ENCODE measurements around the gene GNG3. TPM values are rescaled to one million over a fixed set of nuclear protein-coding genes. Genes with fewer than 3 reads are reported as not detected.

GNG3 gene
- total and polyA plus RNA-seq, 2 of the 4 experiments (the other 2 are of a cell fraction): not detected

DNA sequence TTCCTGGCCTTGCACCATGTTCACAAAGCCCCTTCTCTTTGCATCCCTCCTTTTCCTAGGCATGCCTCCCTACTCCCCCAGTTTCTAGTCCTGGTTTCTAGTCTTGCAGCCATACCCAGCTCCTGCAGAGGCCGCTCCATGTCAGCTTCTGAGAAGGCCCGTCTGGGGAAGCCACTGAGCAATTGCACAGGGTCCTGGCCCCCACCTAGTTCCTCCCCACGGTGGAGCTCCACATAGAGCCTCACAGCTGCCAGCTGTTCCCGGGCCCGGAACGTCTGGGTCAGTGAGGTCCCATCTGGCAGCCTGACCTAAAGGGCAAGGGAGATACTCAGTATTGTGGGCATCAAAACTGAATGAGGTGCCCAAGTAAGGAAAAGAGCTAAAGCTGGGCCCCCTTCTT, 30.8 kb upstream of the GNG3 start:
- peaks cover 10% of the 10 kb centered on the region for H3K4me1 ChIP-seq (ENCODE audit: control insufficient read depth, insufficient read depth, low read length)
- no peak overlapping the region for H4K8ac ChIP-seq (ENCODE audit: low read depth in 2 of 2, low read length in 2 of 2)
- H4K5ac ChIP-seq (ENCODE audit: low read depth, low read length): no peak overlapping the region
- H2BK5ac ChIP-seq (ENCODE audit: low read depth, low read length, poor library complexity, severe bottlenecking): no peak overlapping the region
- H3K9me1 ChIP-seq (ENCODE audit: insufficient read depth, low read length): peaks cover 4% of the 10 kb centered on the region; the same call in 1 of the 2 replicates
- WGBS, 2 experiments (ENCODE audit: extremely low coverage in 2 of 2, insufficient read length in 1 of 2): no CpG with 5 or more reads among the region's 6 CpGs
- no peak overlapping the region for H2AFZ ChIP-seq (replicated peaks; ENCODE audit: low read length, poor library complexity)
- no peak overlapping the region for H2AK9ac ChIP-seq (replicated peaks; ENCODE audit: low read depth, low read length, poor library complexity)
- H4K20me1 ChIP-seq (ENCODE audit: insufficient read depth, low read length): no peaks in the 10 kb centered on the region
- H3K23ac ChIP-seq (ENCODE audit: low read depth, low read length): no peak overlapping the region
- BruUV-seq (replicated peaks): no TSS peak
- ChIA-PET POLR2A (ENCODE audit: unreplicated experiment) (no interaction called here), CTCF (no interaction called here)
- no peak overlapping the region for H2BK20ac ChIP-seq (ENCODE audit: low read depth, low read length)
- no peak overlapping the region for H3K4me3 ChIP-seq (ENCODE audit: insufficient read depth, low read depth, low read length)
- no peak for DNase-seq
- no peaks in the 10 kb centered on the region for H3K27me3 ChIP-seq (ENCODE audit: control insufficient read depth, insufficient read depth, low read length)
- H3K4me2 ChIP-seq (ENCODE audit: low read depth, low read length): no peak overlapping the region
- no peak overlapping the region for H3K18ac ChIP-seq (ENCODE audit: low read depth, low read length)
- no peak overlapping the region for H3K56ac ChIP-seq (ENCODE audit: extremely low read depth, insufficient read depth, low read length)
- H2BK15ac ChIP-seq (ENCODE audit: low read depth, low read length): no peak overlapping the region
- H3K79me1 ChIP-seq (ENCODE audit: low read depth in 1 of 2, low read length in 2 of 2): peaks cover 14 to 42% of the 10 kb centered on the region in 2 experiments; a peak in 3 of 4 replicates
- dilution Hi-C loops (cut with HindIII; ENCODE audit: low sequenced_read_pairs, unreplicated experiment) (no loop called here), intact Hi-C loops (cut with micrococcal nuclease) (no loop called here), in situ Hi-C loops (cut with MboI; ENCODE audit: low sequenced_read_pairs) (no loop called here)
- H2BK120ac ChIP-seq (ENCODE audit: low read depth, low read length): no peak overlapping the region
- H3K27ac ChIP-seq (ENCODE audit: insufficient read depth, low read length): no peak overlapping the region
- no peak overlapping the region for H2AK5ac ChIP-seq (ENCODE audit: low read depth, low read length)
- no peak overlapping the region for H3K4ac ChIP-seq (ENCODE audit: low read depth, low read length)
- no peak overlapping the region for H4K91ac ChIP-seq (ENCODE audit: insufficient read depth, low read depth, low read length)
- H3K9ac ChIP-seq (ENCODE audit: low read depth, low read length): no peak overlapping the region
- H3K36me3 ChIP-seq (ENCODE audit: control insufficient read depth, insufficient read depth, low read length): peaks cover 19% of the 10 kb centered on the region
- no peaks in the 10 kb centered on the region for H3K9me3 ChIP-seq (ENCODE audit: control insufficient read depth, insufficient read depth, low read length)
- H3K14ac ChIP-seq (replicated peaks; ENCODE audit: low read depth, low read length): no peak overlapping the region
- no peak for TF ChIP-seq CEBPB (IDR thresholded peaks at IDR 0.05; ENCODE audit: low read depth, low read length)
- no peak for TF ChIP-seq BHLHE40 (IDR thresholded peaks at IDR 0.05; ENCODE audit: low read depth, low read length)
- no peak for TF ChIP-seq FOS (IDR thresholded peaks at IDR 0.05; ENCODE audit: low read depth, low read length)
- TF ChIP-seq, protein P1, sequence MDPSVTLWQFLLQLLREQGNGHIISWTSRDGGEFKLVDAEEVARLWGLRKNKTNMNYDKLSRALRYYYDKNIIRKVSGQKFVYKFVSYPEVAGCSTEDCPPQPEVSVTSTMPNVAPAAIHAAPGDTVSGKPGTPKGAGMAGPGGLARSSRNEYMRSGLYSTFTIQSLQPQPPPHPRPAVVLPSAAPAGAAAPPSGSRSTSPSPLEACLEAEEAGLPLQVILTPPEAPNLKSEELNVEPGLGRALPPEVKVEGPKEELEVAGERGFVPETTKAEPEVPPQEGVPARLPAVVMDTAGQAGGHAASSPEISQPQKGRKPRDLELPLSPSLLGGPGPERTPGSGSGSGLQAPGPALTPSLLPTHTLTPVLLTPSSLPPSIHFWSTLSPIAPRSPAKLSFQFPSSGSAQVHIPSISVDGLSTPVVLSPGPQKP (IDR thresholded peaks at IDR 0.05; ENCODE audit: borderline replicate concordance, low read depth, low read length): no peak
- no peak for ATAC-seq (ENCODE audit: low read depth)

Measured in IMR-90 (cell line).